ENCODE data around the gene ZNF230.

ZNF230 gene

DNA sequence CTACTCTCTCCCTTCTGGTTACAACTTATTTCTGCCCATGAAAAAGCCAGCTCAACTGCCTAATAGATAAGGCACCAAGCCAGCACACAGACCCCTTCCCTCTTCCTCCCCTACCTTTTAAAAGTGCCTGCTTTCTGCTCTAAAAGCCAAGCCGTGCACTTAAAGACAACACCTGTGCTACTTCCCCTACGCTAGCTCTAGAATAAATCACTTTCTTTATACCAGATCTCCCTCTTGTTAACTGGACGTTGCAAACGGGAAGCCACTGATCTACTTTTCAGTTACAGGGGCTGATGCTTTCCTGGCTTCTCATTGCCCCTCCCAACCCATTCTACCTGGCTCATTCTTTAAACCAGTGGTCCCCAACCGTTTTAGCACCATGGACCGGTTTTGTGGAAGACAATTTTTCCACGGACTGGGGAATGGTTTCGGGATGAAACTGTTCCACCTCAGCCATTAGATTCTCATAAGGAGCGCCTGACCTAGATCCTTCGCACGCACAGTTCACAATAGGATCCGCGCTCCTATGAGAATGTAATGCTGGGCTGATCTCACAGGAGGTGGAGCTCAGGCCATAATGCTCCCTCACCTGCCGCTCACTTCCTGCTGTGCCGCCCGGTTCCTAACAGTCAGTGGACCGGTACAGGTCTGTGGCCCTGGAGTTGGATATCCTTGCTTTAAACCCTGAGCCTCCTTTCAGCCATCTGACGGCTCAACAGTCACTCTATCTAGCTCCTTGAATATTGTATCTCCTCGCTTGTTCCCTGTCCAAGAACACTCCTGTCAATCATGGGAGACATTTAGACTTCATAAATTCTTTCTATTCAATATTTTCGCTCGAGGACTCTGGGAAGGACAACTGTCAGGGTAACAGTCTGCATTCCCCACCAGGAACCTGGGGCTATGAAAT is 48.2 kb downstream of the ZNF230 start:
- no peak for DNase-seq

DNA sequence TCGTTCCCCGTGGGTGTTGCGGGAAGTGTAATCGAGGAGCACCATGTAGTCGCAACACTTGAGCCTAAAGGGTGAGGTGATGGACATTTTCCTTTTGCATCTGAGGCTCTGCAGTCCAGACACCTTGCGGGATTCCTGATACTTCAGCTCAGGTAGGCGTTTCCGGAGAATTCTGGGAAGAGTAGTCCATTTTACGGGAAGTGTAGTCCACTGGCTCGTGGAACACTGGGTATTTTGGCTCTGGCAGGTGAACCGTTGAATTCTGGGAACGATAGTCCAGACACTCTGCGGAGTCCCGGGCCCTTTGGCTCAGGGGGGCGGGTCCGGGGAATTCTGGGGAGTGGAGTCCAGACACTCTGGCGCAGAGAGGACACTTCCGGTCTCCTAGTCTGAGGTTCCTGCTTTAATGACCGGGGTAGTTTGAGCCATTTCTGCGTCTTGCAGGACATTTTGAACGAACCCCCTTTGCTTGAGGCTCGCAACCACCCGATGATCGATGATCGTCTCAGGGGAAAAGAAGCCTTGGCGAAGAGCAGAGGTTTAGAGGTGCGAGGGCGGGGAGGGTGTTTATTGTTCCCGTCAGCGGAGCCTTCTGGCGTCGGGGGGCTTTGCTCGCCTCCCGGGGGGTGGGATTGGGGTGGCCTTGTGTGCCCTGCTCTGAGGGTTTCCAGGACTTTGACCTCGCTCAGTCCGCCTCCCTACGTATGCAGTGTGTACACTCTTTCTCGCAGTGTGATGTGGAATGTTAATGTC is 49.1 kb downstream of the ZNF230 start, which contains the start of gene ZNF223:
TSS of gene ZNF223 (plus strand) at position 387 of the 753 bp plus-strand sequence. CDS start 3,141 bp downstream, outside the sequence.
- DNase-seq = peak; percentile 94

- DNase-seq = no peak
Measured at GRCh38 chr19:44055870-44056269, 53.1 kb downstream of the ZNF230 start.

- DNase-seq = no peak
Measured at GRCh38 chr19:44059229-44059628, 56.5 kb downstream of the ZNF230 start.

- no peak for DNase-seq
Measured at GRCh38 chr19:44061038-44061437, 58.3 kb downstream of the ZNF230 start.
